Activated naive CD8-positive, alpha-beta T cell treated with anti-CD3 and anti-CD28 coated beads for 36 hours (primary cell): ENCODE results near the gene SDK1. TPM values are rescaled to one million over a fixed set of nuclear protein-coding genes. Genes with fewer than 3 reads are reported as not detected.

Experiments used
- DNase-seq: peaks from one replicate; pipeline ENCODE4 v3.0.0; 2021
- H3K27ac Mint-ChIP-seq: one replicate; pipeline ENCODE4 v1.8.0; 2022; ENCODE audit warnings: mild to moderate bottlenecking, moderate library complexity, mixed read lengths
- H3K27me3 Mint-ChIP-seq: one replicate; pipeline ENCODE4 v1.8.0; 2022; ENCODE audit warnings: mild to moderate bottlenecking, mixed read lengths
- H3K36me3 Mint-ChIP-seq: one replicate; pipeline ENCODE4 v1.8.0; 2021; ENCODE audit warnings: mild to moderate bottlenecking, mixed read lengths
- H3K4me1 Mint-ChIP-seq: one replicate; pipeline ENCODE4 v1.8.0; 2021; ENCODE audit warnings: mixed read lengths
- H3K4me3 Mint-ChIP-seq: one replicate; pipeline ENCODE4 v1.8.0; 2022; ENCODE audit warnings: mild to moderate bottlenecking, moderate library complexity, mixed read lengths
- H3K9me3 Mint-ChIP-seq: one replicate; pipeline ENCODE4 v1.8.0; 2022; ENCODE audit warnings: mixed read lengths
- total RNA-seq, 2 experiments: library from RNA; stranded (reverse); gene quantifications; one replicate each; pipeline ENCODE4 v1.2.3, GENCODE V29; 2021

Gene SDK1
- total RNA-seq, 2 experiments from 2014 or later, result 0.49 to 0.54 TPM

GRCh38 chr7:3605222-3605621, 304.2 kb downstream of the SDK1 start:
- H3K4me1 Mint-ChIP-seq, result no peaks in the 10 kb centered on the region
- H3K27ac Mint-ChIP-seq, result no peak overlapping the region
- no peaks in the 10 kb centered on the region for H3K27me3 Mint-ChIP-seq
- no peak overlapping the region for H3K4me3 Mint-ChIP-seq
- no peak for DNase-seq
- no peaks in the 10 kb centered on the region for H3K36me3 Mint-ChIP-seq
- H3K9me3 Mint-ChIP-seq, result peaks cover 4% of the 10 kb centered on the region

DNA sequence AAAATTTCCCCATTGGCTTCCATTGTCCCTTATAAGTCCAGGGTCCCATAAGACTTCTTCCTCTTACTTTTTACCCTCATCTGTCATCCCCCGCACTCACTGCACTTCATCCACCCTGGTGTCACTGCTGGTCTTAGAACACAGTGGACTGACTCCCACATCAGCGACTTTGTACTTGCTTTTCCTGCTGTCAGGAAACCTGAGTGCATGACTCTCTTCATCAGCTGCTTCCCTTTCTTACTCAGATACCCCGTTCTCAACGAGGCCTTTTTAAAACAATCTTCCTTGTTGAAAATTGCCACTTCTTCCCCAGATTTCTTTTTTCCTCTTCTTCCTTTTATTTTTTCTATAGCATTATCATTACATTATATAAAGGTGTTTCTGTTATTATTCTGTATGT, 305.4 kb downstream of the SDK1 start:
- H3K4me3 Mint-ChIP-seq, result no peak overlapping the region
- no peaks in the 10 kb centered on the region for H3K4me1 Mint-ChIP-seq
- H3K27me3 Mint-ChIP-seq, result no peaks in the 10 kb centered on the region
- DNase-seq, result no peak
- H3K27ac Mint-ChIP-seq, result no peak overlapping the region
- peaks cover 4% of the 10 kb centered on the region for H3K9me3 Mint-ChIP-seq
- H3K36me3 Mint-ChIP-seq, result peaks cover 2% of the 10 kb centered on the region

DNA sequence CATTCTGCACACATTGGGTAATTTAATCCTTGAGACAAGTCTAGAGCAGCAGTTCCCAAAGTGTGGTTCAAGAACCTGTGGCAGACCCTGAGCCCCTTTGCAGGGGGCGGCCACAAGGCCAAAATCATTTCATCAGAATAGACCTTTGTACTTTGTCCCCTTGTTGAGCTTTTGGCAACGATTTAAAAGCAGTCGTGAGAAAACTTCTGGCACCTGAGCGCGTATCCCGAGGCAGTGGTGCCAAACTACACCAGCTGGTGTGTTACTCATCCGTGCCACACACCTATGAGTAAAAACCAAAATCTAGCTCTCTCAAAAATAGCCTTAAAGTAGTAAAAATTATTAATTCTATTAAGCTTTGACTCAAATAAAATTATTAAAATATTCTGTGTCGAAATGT, 306.8 kb downstream of the SDK1 start:
- peaks cover 2% of the 10 kb centered on the region for H3K36me3 Mint-ChIP-seq
- H3K27ac Mint-ChIP-seq, result no peak overlapping the region
- H3K27me3 Mint-ChIP-seq, result no peaks in the 10 kb centered on the region
- DNase-seq, result no peak
- peaks cover 4% of the 10 kb centered on the region for H3K9me3 Mint-ChIP-seq
- H3K4me1 Mint-ChIP-seq, result no peaks in the 10 kb centered on the region
- no peak overlapping the region for H3K4me3 Mint-ChIP-seq

DNA sequence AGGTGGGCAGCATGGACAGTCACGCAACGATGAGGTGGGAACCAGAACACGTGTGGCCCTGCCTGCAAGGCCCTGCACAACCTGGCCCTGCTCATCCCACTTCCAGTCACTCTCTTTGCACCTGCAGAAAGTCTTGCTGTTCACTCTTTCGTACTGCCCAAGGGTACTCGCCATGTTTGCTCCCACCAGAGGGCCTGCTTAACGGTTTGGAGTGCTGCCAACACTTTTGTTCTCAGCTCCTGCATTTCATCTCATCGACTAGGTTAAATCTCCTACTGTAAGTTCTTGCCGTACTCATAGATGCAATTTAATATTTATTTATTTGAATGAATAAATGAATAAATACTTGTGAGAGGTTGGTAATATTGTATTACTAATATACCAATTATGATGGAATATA, 315.3 kb downstream of the SDK1 start:
- Mint-ChIP-seq H3K36me3 (peaks cover under 1% of the 10 kb centered on the region), H3K27ac (no peak overlapping the region), H3K4me1 (no peaks in the 10 kb centered on the region), H3K4me3 (no peak overlapping the region), H3K9me3 (peaks cover 6% of the 10 kb centered on the region), H3K27me3 (no peaks in the 10 kb centered on the region)
- DNase-seq, result no peak

DNA sequence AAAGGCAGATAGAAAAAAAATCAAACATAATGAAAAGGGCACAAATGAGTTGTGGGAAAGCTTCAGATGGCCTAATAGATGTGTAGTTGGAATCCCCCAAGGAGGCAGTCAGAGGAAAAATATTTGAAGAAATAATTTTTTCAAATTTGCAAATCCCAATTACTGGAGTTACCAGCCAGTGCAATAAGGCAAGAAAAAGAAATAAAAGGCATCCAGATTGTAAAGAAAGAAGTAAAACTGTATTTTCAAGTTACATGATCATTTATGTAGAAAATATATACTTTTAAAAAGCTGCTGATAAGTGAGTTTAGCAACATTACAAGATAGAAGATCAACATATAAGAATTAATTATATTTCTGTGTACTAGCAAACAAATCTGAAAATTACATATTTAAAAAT, 329.0 kb downstream of the SDK1 start:
- Mint-ChIP-seq H3K27me3 (no peaks in the 10 kb centered on the region), H3K36me3 (peaks cover 5% of the 10 kb centered on the region), H3K27ac (no peak overlapping the region), H3K4me3 (no peak overlapping the region), H3K9me3 (peaks cover 14% of the 10 kb centered on the region), H3K4me1 (no peaks in the 10 kb centered on the region)
- no peak for DNase-seq

DNA sequence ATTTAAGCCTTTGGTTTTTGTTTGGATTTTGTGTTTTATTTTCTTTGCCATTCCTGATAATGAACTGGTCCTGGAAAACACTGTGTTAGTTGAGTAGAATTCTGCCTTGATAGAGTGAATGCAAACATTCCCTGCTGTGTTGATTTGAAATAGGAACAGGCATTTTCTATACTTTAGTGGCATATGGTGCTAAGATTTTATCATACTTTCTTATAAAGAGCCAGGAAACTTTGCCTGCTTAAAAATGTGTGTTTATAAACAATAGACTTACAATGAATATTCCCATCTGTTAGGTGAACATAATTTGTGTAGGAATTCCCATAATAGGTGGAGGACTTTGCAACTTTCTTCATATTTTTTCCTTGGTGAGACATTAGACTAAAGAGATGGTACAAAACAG, 333.3 kb downstream of the SDK1 start:
- Mint-ChIP-seq H3K36me3 (peaks cover 5% of the 10 kb centered on the region), H3K27me3 (no peaks in the 10 kb centered on the region), H3K4me3 (no peak overlapping the region)

GRCh38 chr7:3636131-3636860, 335.2 kb downstream of the SDK1 start:
- Mint-ChIP-seq H3K27ac (no peak overlapping the region), H3K36me3 (no peaks in the 10 kb centered on the region), H3K27me3 (no peaks in the 10 kb centered on the region), H3K4me3 (no peak overlapping the region), H3K9me3 (peaks cover 3% of the 10 kb centered on the region), H3K4me1 (no peaks in the 10 kb centered on the region)
- no peak for DNase-seq

More for the DNA sequence above, 333.3 kb downstream of the SDK1 start:
- Mint-ChIP-seq H3K9me3 (peaks cover 14% of the 10 kb centered on the region), H3K27ac (no peak overlapping the region), H3K4me1 (no peaks in the 10 kb centered on the region)
- no peak for DNase-seq

- H3K36me3 Mint-ChIP-seq, result no peaks in the 10 kb centered on the region
- no peak overlapping the region for H3K27ac Mint-ChIP-seq
- no peaks in the 10 kb centered on the region for H3K4me1 Mint-ChIP-seq
- no peak overlapping the region for H3K4me3 Mint-ChIP-seq
- H3K27me3 Mint-ChIP-seq, result no peaks in the 10 kb centered on the region
- no peak for DNase-seq
- no peaks in the 10 kb centered on the region for H3K9me3 Mint-ChIP-seq
These were observed 338.2 kb downstream of the SDK1 start for GRCh38 chr7:3639253-3639652.

- DNase-seq, result no peak
- Mint-ChIP-seq H3K4me3 (no peak overlapping the region), H3K9me3 (no peaks in the 10 kb centered on the region), H3K27me3 (no peaks in the 10 kb centered on the region), H3K4me1 (no peaks in the 10 kb centered on the region), H3K36me3 (no peaks in the 10 kb centered on the region), H3K27ac (no peak overlapping the region)
These were observed 340.5 kb downstream of the SDK1 start for GRCh38 chr7:3641582-3641981.

- Mint-ChIP-seq H3K9me3 (no peaks in the 10 kb centered on the region), H3K4me3 (no peak overlapping the region), H3K27me3 (no peaks in the 10 kb centered on the region), H3K36me3 (no peaks in the 10 kb centered on the region), H3K4me1 (no peaks in the 10 kb centered on the region), H3K27ac (no peak overlapping the region)
- no peak for DNase-seq
These were observed 342.0 kb downstream of the SDK1 start for GRCh38 chr7:3643091-3643490.

- Mint-ChIP-seq H3K9me3 (no peaks in the 10 kb centered on the region), H3K27ac (no peak overlapping the region), H3K27me3 (no peaks in the 10 kb centered on the region), H3K4me3 (no peak overlapping the region), H3K36me3 (no peaks in the 10 kb centered on the region), H3K4me1 (no peaks in the 10 kb centered on the region)
- no peak for DNase-seq
These were observed 347.2 kb downstream of the SDK1 start for GRCh38 chr7:3648276-3648675.

DNA sequence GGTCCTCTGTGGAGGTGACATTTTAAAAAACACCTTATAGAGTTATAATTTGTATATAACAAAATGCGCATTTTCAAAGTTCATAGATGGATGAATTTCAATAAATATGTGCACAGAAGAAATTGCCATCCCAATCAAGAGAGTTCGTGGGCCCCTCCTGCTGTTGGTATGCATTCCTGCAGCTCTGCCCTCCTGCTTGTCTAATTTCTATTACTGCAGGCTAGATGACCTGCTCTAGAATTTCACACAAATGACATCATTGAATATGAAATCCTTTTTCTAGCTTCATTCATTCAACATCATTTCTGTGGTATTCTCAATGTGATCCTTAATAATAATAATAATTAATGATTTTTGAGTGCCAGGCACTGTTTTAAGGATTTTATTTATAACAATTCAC, 348.2 kb downstream of the SDK1 start:
- H3K9me3 Mint-ChIP-seq, result no peaks in the 10 kb centered on the region
- no peak for DNase-seq
- H3K4me1 Mint-ChIP-seq, result no peaks in the 10 kb centered on the region
- H3K27me3 Mint-ChIP-seq, result no peaks in the 10 kb centered on the region
- H3K36me3 Mint-ChIP-seq, result no peaks in the 10 kb centered on the region
- H3K27ac Mint-ChIP-seq, result no peak overlapping the region
- no peak overlapping the region for H3K4me3 Mint-ChIP-seq

- Mint-ChIP-seq H3K4me3 (no peak overlapping the region), H3K27me3 (no peaks in the 10 kb centered on the region), H3K27ac (no peak overlapping the region), H3K4me1 (no peaks in the 10 kb centered on the region), H3K36me3 (no peaks in the 10 kb centered on the region), H3K9me3 (no peaks in the 10 kb centered on the region)
- no peak for DNase-seq
These were observed 348.8 kb downstream of the SDK1 start for GRCh38 chr7:3649678-3650440.

DNA sequence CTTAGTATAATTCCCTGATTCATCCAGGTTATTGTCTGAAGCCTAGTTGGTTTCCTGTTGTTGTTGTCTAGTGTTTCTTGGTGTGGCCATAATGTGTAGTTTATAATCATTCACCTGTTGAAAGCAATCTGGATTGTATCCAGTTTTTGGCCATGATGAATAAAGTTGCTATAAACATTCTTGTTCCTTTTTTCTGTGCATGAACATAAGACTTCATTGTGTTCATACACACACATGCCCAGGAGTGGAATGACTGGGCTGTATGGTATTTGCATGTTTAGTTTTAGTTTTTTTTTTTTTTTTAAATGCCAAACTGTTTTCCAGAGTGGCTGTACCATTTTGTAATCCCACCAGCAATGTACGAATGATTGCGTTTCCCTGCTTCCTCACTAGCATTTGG, 349.8 kb downstream of the SDK1 start:
- Mint-ChIP-seq H3K4me3 (no peak overlapping the region), H3K9me3 (no peaks in the 10 kb centered on the region), H3K4me1 (no peaks in the 10 kb centered on the region), H3K36me3 (no peaks in the 10 kb centered on the region), H3K27ac (no peak overlapping the region), H3K27me3 (no peaks in the 10 kb centered on the region)
- no peak for DNase-seq

GRCh38 chr7:3655635-3656034, 354.6 kb downstream of the SDK1 start:
- Mint-ChIP-seq H3K4me1 (no peaks in the 10 kb centered on the region), H3K4me3 (no peak overlapping the region), H3K9me3 (no peaks in the 10 kb centered on the region), H3K36me3 (no peaks in the 10 kb centered on the region), H3K27ac (no peak overlapping the region), H3K27me3 (no peaks in the 10 kb centered on the region)
- no peak for DNase-seq

DNA sequence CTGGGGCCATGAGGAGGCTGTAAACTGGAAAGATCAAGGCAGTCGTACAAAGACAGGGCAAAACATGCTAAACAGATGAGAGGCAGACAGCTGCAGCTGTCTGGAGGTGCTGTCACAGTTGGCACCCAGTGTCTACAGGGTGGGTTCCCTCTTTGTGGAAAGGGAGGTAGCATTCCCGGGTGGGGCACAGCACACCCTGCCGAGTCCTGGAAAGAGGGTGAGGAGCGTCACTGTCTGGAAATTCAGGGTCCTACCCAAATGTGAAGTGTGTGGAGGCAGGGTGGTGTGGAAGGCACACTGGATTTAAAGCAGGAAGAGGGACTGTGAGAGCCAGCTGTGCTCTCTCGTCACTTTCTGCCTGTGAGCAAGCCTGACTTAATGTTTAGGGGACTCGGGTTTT, 356.2 kb downstream of the SDK1 start:
- no peak overlapping the region for H3K4me3 Mint-ChIP-seq
- H3K9me3 Mint-ChIP-seq, result no peaks in the 10 kb centered on the region
- H3K27me3 Mint-ChIP-seq, result no peaks in the 10 kb centered on the region
- H3K27ac Mint-ChIP-seq, result no peak overlapping the region
- no peak for DNase-seq
- no peaks in the 10 kb centered on the region for H3K4me1 Mint-ChIP-seq
- no peaks in the 10 kb centered on the region for H3K36me3 Mint-ChIP-seq
